Mucosa of gallbladder (tissue), 1 donor: Measurements from ENCODE around the gene GAS6. TPM values are rescaled to one million over a fixed set of nuclear protein-coding genes. Genes with fewer than 3 reads are reported as not detected.
"Not testable (repeated sequence)": the region's sequence is repeated elsewhere in the genome, so short reads cannot be mapped to it uniquely, and the experiment has no call there.

Experiments used
- DNase-seq: peaks from one replicate; pipeline ENCODE4 v3.0.0-alpha.2; 2020; ENCODE audit warnings: low spot score
- total RNA-seq: library from RNA; stranded (reverse); gene quantifications from one replicate; pipeline ENCODE4 v1.2.1, GENCODE V29; 2021
- donor health status: DM: no; HTN: no; CAD: no.

Gene GAS6
- total RNA-seq, 1 donor from 2014 or later, result 118 TPM

DNA sequence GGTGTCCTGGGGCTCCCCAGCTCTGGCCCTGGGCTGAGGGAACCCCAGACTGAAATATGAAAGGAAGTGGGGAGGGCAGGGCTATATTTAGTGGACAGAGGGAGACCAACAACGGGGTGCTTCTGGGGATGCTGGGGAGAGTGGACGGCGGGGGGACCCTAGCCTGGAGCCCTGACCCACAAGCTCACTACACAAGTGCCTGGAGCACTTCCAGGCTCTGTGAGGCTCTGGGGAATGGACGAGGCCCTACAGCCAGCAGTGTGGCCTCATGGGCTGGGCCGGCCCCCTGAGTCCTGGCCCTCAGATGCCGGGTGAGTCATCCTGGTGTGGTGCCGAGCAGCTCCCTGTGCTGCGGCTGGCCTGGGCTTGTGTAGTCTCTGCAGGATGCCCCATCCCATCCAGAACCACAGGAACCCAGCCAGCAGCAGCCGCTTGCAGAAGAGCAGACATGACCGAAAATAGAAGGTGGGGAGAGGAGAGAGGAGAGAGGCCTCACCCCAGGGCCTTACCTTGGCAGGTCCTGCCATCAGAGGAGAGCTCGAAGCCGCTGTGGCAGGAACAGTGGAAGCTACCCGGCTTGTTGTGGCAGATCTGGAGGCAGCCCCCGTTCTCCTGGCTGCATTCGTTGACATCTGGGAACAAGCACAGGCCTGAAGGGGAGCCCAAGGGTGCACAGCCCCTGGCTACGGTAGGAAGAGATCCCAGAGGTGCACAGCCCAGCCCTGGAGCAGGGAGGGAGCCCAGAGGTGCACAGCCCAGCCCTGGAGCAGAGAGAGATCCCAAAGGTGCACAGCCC lies 26.1 kb downstream of the GAS6 start:
- DNase-seq, result peak; percentile 93

GRCh38 chr13:113836768-113837559 lies 26.9 kb downstream of the GAS6 start:
- peak; percentile 63 for DNase-seq

DNA sequence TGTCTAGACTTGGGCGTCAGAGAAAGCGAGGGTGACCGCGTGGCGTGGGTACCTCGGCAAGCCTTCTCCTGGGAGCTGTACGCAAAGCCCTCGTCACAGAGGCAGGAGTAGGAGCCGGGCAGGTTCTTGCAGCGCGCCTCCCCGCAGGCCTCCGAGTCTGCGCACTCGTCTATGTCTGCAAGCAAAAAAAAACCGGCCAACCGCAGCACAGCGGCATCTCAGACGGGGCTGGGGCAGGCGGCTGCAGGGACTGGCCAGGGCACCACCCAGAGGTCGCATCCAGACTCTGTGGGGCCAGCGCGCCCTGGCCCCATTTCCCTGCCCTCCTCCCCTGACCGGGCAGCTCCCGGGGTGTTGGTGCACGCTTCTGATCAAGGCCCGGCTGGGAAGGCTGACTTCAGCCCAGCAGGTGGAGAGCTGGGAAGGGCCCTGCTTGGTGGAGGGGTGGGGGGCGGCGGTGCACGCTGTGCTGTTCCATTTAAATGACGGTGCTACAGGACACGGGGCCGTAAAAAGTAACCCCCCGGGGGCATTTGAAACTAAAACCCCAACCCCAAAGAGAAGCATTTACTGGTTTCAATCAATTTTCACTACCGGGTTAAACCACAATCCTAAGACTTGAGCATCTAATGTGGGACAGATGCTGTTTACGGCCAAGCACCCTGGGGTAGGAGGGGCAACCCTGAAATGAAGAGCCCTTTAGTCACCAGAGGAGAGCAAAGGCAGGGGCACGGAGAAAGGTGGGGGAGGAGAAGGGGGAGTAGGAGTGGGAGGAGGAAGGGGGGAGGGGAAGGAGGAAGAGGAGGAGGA lies 28.2 kb downstream of the GAS6 start:
- DNase-seq, result no peak

DNA sequence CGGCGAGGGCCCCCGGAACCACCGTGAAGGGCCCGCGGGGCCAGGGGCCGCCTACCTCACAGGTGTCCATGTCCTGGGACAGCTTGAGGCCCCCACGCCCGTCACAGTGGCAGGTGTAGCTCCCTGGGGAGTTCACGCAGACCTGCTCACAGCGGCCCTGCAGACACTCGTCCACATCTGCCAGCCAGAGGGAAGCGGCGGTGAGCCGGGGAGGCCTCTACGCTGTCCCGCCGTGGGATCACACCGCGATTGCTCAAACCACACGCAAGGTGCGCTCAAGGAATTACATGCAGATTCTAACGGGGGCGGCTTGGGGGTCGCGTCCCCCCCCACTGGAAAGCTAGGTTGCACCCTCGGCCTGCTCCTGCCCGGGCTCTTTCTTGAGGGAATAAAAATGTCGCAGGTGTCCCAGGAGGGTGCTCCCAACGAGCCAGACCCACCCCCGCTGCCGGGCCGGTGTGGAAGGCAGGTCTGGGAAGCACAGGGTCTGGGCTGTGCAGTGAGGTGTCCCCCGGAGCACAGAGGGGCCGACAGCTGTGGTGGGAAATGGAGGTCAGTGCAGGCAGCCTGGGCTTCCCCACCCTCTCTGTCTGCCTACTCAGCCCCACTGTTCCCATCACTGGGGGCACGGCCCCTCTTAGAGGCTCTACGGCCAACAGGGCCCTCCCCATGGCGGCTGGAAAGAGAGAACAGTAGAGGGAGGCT lies 29.2 kb downstream of the GAS6 start:
- no peak for DNase-seq

GRCh38 chr13:113834006-113834405 lies 29.9 kb downstream of the GAS6 start:
- DNase-seq, result not testable (repeated sequence)

- no peak for DNase-seq
These were observed 30.6 kb downstream of the GAS6 start for GRCh38 chr13:113833111-113833830.

- no peak for DNase-seq
These were observed 31.2 kb downstream of the GAS6 start for GRCh38 chr13:113832631-113833030.

GRCh38 chr13:113832205-113832604 lies 31.7 kb downstream of the GAS6 start:
- no peak for DNase-seq

GRCh38 chr13:113831061-113831460 lies 32.8 kb downstream of the GAS6 start:
- DNase-seq, result no peak

DNA sequence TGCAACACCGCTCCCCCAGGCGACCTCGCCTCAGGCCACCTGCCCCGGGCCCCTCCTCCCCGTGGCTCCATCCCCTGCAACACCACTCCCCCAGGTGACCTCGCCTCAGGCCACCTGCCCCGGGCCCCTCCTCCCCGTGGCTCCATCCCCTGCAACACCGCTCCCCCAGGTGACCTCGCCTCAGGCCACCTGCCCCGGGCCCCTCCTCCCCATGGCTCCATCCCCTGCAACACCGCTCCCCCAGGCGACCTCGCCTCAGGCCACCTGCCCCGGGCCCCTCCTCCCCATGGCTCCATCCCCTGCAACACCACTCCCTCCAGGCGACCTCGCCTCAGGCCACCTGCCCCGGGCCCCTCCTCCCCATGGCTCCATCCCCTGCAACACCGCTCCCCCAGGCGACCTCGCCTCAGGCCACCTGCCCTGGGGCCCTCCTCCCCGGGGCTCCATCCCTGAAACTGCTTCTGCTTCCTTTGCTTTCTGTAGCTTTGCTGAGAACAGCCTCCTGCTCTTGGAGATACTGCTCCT lies 33.4 kb downstream of the GAS6 start:
- DNase-seq, result not testable (repeated sequence)

DNA sequence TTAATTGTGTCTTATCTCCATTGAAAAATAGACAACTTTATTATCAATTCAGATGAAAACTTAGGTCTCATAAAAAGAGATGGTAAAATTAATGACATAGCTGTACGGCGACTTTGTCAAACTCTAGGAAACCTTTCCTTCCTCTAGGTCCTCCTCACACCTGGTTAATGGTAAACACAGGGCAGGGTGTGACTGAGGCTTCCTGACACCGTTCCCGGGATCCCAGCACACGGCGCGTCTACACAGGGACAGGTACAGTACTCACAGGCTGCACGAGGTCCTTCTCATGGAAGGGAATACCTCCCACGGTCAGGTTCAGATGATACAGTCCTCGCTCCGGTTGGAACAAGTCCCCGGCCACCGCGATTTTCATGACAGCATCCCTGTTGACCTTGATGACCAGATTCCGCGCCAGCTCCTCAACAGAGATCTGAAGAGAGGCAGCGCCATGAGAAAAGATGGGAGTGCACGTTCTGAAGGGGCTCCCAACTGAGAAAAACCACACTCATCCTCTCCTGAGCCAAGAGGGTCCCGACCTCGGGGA lies 35.5 kb downstream of the GAS6 start:
- no peak for DNase-seq

GRCh38 chr13:113827021-113827420 lies 36.9 kb downstream of the GAS6 start:
- no peak for DNase-seq

DNA sequence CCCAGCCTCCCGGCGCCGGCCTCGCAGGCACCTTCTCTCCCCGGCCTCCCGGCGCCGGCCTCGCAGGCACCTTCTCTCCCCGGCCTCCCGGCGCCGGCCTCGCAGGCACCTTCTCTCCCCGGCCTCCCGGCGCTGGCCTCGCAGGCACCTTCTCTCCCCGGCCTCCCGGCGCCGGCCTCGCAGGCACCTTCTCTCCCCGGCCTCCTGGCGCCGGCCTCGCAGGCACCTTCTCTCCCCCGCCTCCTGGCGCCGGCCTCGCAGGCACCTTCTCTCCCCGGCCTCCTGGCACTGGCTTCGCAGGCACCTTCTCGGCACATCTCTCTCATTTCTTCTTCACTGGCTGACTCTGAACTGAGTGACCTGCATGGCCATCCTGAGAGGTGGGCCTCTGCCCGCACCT lies 37.4 kb downstream of the GAS6 start:
- DNase-seq, result not testable (repeated sequence)

GRCh38 chr13:113825841-113826240 lies 38.0 kb downstream of the GAS6 start:
- DNase-seq, result no peak

GRCh38 chr13:113823771-113824170 lies 40.1 kb downstream of the GAS6 start:
- no peak for DNase-seq

DNA sequence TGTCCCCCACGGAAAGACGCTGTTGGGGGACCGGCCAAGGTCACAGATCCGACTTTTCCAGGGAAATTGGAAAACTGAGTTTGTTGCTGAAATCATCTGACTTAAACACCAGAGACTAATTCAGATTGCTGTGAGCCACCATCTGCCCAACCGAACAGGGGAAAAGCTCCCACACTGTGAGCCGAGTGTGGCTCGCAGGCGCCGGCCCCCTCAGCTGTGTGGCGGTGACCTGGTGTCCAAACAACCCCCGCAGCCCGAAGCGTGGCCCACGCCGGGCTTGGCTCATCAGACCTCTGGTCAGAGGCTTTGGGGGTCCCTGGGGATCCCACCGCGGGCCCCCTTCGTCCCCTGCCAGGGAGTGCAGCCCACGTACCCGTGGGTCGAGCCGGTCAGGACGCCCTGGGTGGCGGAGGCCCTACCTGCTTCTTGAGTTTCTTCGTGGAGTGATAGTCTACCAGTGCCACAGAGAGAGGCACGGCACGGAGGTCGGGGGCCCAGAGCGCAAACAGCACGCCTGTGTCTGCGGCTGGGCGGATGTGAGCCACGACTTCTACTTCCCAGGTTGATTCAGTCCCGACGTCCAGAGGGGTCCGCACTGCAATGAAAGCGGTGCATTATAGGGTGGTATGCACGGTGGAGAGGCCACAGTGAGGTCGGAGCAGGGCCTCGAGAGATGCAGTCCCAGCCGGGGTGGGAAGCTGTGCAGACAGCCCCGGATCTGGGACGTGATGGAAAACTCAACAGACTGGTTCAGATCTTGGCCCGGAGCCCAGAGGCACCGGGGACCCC lies 40.7 kb downstream of the GAS6 start:
- no peak for DNase-seq

- no peak for DNase-seq
These were observed 41.6 kb downstream of the GAS6 start for GRCh38 chr13:113822266-113822665.

- DNase-seq, result no peak
These were observed 42.0 kb downstream of the GAS6 start for GRCh38 chr13:113821847-113822246.
